GM19239 (cell line): Measurements from ENCODE around the gene HRG.

Experiments used
- DNase-seq: peaks from one replicate; pipeline ENCODE4 v3.0.0; 2011; ENCODE audit warnings: low spot score; ENCODE audit not compliant: insufficient read length
- FAIRE-seq: peaks from 2 replicates; lab custom pipeline; 2011; peaks lifted over from hg19 to GRCh38; lab: Jason Lieb, UNC

Gene HRG

GRCh38 chr3:186637686-186638085, 28.1 kb upstream of the HRG start:
- FAIRE-seq: no peak
- DNase-seq: no peak

DNA sequence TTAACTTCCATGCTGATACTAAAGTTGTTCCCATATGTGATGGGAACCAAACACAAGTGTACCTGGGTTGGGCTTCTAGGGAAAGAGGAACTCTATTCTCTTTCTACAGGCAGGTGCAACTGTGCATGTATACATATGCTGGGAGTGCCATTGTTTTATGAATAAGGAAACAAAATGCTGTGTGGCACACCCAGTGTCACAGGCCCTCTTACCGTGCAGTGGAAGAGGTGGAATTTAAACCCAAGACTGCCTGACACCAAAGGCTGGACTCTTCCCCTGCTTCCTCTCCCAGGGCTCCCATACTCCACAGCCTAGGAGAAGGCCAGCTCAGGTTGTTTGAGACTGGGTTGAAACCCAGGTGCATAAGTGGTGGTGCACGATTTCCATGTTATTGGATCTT, 27.6 kb upstream of the HRG start:
- FAIRE-seq (no peak), DNase-seq (no peak)

DNA sequence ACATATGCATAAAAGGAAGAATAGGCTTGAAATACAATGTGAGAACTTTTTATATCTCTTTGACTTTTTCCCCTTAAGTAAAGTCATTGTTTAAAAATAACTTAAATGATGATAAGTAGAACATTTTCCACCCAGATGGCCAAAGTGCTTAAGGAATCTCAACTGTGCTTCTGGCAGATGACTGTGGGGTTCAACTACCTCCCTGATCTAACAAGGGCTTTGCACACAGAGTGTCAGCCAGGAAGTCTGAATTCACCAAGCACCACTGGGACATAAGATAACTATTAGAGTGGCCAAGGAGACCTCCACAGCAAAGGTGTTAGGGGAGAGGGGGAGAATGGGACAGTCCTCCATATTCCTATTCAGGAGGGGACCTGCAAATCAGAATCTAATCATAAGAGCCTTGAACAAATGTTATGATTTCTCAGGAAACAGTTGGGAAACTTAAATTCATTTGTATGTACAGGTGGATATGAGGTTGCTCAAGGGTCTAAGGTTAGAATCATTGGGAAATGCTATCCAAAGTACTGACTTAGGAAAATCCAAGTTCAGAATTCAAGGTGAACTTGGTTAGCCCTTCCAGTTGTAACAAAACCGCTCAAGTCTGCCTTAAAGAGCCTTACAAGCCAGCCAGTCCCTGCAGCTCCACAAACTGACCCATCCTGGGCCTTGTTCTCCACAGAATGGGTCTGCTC, 25.9 kb upstream of the HRG start, which contains the start of gene FETUB:
Gene FETUB (plus strand): TSS at position 622 of the 695 bp plus-strand sequence. CDS start 62 bp downstream, at position 684.
- FAIRE-seq: no peak
- DNase-seq: no peak

DNA sequence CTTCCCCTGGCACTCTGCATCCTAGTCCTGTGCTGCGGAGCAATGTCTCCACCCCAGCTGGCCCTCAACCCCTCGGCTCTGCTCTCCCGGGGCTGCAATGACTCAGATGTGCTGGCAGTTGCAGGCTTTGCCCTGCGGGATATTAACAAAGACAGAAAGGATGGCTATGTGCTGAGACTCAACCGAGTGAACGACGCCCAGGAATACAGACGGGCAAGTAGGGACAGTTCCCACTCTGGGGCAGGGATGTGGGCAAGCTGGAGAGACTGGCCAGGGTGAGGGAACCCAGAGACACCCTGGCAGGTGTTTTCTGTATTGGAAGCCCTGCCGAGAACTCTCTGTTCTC, 25.4 kb upstream of the HRG start:
- DNase-seq (no peak), FAIRE-seq (no peak)

GRCh38 chr3:186640929-186641328, 24.9 kb upstream of the HRG start:
- DNase-seq (no peak), FAIRE-seq (no peak)

DNA sequence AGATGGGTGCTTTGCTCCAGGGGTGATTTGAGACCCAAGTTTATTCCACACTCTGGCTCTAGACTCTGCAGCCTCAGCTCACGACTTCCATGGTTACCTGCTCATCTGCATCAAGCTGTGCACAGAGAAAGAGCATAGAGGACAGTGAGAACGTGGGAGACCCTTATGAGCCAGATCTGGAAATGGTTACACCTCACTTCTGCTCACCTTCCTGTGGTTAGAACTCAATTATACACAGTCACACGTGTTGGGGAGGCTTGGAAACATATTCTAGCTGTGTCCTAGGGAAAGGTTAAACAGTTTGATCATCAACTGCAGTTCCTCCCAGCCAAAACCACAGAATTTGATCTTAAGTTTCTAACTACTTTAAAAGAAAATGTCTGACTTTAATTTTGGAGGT, 23.8 kb upstream of the HRG start:
- FAIRE-seq (no peak), DNase-seq (no peak)

GRCh38 chr3:186643493-186643892, 22.3 kb upstream of the HRG start:
- DNase-seq: no peak
- peak; percentile 75 for FAIRE-seq

- no peak for DNase-seq
- no peak for FAIRE-seq
Measured at GRCh38 chr3:186644683-186645082, 21.1 kb upstream of the HRG start.

DNA sequence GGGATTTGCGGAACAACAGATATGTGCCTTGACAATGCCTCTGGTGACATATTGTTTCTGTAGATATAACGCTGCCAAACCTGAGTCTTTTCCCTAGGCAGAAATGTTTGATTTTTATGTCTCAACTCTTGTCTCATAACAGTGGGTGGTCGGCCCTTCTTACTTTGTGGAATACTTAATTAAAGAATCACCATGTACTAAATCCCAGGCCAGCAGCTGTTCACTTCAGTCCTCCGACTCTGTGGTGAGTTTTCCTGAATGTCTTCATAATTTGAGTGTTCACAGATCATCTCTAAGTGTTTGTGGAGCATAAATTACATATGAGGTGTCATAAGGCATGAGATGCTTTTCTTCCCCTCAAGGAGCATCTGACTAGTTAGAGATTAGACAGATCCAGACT, 19.7 kb upstream of the HRG start:
- FAIRE-seq: no peak
- no peak for DNase-seq

DNA sequence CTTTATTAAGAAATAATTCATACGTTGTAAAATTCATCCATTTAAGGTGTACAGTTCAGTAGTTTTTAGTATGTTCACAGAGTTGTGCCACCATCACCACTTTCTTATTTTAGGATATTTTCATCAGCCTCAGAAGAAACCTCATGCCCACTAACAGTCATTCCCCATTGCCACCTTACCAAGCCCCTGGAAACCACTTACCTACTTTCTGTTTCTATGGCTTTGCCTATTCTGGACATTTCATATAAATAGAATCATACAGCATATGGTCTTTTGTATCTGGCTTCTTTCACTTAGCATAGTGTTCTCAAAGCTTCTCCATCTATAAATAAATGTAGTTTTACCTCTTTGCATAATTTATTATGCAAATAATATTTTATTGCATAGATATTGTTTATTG, 19.0 kb upstream of the HRG start:
- DNase-seq (no peak), FAIRE-seq (no peak)

GRCh38 chr3:186648851-186649250, 17.0 kb upstream of the HRG start:
- FAIRE-seq (no peak), DNase-seq (no peak)

- DNase-seq (no peak), FAIRE-seq (no peak)
Measured at GRCh38 chr3:186651678-186652215, 14.1 kb upstream of the HRG start.

GRCh38 chr3:186653080-186653707, 12.6 kb upstream of the HRG start:
- peak; percentile 37 for DNase-seq
- peak; percentile 95 for FAIRE-seq

GRCh38 chr3:186653984-186654383, 11.8 kb upstream of the HRG start:
- FAIRE-seq (no peak), DNase-seq (no peak)

- DNase-seq (no peak), FAIRE-seq (no peak)
Measured at GRCh38 chr3:186663361-186664118, 2.3 kb upstream of the HRG start.

DNA sequence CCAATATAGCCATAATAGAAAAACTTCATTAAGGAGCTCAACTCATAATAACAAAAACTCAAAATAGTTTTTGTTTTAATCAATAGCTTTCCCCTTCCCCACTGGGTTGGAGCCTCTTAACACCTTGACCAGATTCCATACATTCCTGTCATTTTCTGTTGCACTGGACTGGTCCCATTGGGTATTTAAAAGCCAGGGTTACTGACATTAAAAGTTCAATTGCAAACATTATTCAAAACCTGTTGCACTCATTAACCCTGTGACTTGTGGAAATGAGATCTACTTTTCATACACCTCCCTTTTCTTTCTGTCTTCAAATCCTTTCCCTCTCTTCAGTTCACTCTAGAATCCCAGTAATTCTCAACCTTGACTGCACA, 1.7 kb upstream of the HRG start:
- no peak for FAIRE-seq

DNA sequence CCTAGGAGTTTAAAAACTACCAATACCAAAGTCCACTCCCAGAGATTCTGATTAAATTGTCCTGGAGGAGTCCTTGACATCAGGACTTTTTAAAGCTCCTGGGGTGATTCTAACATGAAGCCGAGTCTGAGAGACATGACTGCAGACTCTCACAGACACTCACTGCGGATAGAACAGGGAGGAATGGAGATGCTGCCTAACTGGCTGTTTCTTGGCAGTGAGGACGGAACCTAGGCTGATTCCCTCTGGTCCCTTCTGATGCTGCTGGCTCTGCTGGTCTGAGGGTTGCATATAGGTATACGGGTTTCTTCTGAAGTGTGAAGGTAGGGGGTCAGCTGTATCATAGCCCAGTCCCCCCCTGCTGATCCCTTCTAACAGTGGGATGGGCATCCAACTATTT, 1.3 kb upstream of the HRG start:
- FAIRE-seq (no peak), DNase-seq (no peak)

More for the DNA sequence above, 1.7 kb upstream of the HRG start:
- DNase-seq: no peak

DNA sequence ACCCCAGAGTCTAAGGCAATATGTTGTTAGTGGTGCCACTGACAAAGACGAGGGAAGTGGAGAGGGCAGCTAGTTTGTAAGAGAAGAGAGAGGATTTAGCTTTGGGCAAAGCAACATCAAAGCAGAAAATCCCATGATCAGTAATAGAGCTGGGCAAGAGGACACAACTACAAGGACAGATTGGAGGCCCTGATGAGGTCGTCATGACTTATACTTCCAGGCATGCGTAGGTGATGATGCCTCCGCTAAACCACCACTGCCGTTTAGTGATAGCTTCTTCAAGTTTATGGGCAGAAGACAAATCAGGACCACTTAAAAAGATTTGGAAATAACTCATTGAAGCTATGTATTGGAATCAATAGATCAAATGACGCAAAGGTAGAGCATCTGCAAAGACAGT, 2.6 kb downstream of the HRG start:
- FAIRE-seq (no peak), DNase-seq (no peak)

- FAIRE-seq: no peak
- DNase-seq: no peak
Measured at GRCh38 chr3:186669378-186670084, 3.7 kb downstream of the HRG start.

- DNase-seq (no peak), FAIRE-seq (no peak)
Measured at GRCh38 chr3:186670155-186670554, 4.3 kb downstream of the HRG start.

- DNase-seq: no peak
- no peak for FAIRE-seq
Measured at GRCh38 chr3:186671051-186671450, 5.2 kb downstream of the HRG start.
